K562 treated with DMSO at 1 percent for 4 hours (cell line): ENCODE measurements around the gene C2orf72. TPM values are rescaled to one million over a fixed set of nuclear protein-coding genes. Genes with fewer than 3 reads are reported as not detected.

Experiments
- total RNA-seq: library from RNA; unstranded; fragments of 300-600 nt; gene quantifications from 2 replicates; pipeline ENCODE4 v1.2.3, GENCODE V29; 2022; ENCODE audit not compliant: insufficient read depth

The C2orf72 gene
- not detected in 2 replicates for total RNA-seq

DNA sequence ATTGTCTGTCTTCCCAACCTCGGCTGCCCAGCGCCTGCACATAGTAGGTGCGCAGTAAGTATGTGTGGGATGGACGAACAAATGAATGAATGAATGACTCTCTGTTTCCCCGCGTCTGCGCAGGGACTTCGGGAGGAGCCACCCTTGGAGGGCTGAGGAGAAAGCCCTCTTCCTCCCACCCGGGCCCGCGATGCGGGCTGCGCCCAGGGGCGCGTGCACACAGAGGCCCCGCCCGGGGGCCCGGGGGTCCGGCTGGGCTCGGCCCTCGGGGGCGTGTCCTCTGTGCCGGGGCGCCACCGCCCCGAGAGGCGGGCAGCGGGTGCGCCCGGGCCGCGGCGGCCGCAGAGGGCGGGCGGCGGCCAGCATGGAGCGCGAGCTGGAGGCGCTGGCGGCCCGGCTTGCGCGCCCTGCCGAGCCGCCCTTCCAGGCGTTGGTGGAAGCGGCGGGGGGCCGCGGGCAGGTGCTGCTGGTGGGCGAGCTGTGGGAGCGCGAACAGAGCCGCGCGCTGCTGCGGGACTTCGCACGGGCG is at the start of gene C2orf72:
Gene C2orf72 (plus strand): TSS at position 322 of the 529 bp plus-strand sequence. CDS start 43 bp downstream, at position 365.

DNA sequence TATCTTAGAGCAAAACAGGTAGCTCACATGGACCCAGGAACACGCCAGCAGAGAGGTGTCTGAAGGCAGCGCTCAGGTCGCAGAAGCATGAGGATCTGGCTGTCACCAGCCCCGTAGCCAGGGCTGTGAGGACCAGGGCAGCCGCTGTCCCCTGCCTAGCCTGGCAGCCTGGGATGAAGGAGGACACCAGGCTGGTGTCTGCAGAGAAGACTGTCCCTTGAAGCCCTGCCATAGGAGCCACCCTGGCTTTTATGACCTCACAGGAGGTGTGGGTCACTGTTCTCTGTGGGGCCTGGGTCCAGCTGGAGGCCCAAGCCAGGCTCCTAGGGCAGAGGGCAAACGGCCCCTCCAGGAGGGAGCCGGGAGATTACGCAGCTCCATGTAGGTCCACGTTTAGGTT is 41.5 kb upstream of the C2orf72 start, which contains the start of gene SPATA3:
Gene SPATA3 (plus strand): TSS at position 301 of the 400 bp plus-strand sequence. CDS start 113 bp downstream, outside the sequence.

DNA sequence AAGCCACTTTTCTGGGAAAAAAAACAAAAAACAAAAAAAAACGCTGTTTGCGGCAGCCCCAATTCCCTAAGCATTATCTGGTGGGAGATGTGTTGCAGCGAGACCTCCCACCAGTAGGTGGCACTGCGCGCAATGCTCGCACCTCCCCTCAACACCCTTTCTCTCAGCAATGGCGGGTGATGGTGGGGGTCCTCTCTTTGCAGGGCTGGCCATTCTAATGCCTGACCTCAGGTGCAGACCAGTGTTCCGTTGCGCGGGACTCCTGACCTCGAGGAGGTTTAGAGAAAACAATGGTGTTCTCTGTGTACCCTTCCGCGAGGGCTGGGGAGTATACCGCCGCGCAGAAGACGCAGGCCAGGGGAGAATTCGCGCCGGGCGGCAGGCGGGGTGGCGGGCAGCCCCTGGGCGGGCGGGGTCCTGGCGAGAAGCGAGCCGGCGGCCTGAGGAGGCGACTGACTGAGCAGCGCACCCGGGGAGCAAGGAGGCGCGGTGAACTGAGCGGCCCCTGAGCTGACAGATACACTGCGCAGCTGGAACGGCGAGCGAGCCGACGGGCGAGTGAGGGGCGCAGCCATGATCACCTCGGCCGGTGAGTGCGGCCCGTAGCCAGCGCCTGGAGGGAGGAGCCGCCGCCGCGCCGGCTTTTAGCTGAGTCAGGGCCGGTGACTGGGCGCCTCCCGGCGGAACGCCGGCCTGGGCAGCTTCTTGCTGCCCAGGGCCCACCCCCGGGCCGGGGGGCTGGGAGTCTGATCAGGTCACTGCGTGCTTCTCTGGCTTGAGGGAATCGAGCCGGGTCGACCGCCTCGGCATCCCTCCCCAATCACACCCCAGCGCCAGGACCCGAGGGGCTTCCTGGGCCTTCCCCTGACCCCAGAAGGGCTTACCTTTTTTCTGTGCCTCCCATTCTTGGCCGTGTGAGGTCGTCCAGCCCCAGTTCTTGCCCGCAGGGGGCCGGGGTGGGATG is 19.4 kb downstream of the C2orf72 start, which contains the start of gene PSMD1:
Gene PSMD1 (plus strand): TSS at position 415 of the 964 bp plus-strand sequence. CDS start 159 bp downstream, at position 574.

Other genes starting within 250 kb of the C2orf72 start
- gene ITM2C, start 172.6 kb upstream of the C2orf72 start, total RNA-seq, result 60.9 and 66.0 TPM in 2 replicates
- gene GPR55, start 112.3 kb upstream of the C2orf72 start, total RNA-seq, result not detected in 2 replicates
- gene SPATA3, start 41.4 kb upstream of the C2orf72 start, total RNA-seq, result not detected in 2 replicates
- 51.1 and 60.2 TPM in 2 replicates for gene PSMD1, start 19.3 kb downstream of the C2orf72 start, total RNA-seq
- gene HTR2B, start 87.5 kb downstream of the C2orf72 start, total RNA-seq, result not detected in 2 replicates
- gene ARMC9, start 161.1 kb downstream of the C2orf72 start, total RNA-seq, result 0.99 and 2.7 TPM in 2 replicates